HG03175 (cell line): ENCODE results near the gene MED26.
"Not testable (repeated sequence)": the region's sequence is repeated elsewhere in the genome, so short reads cannot be mapped to it uniquely, and the experiment has no call there.

Experiments used
- ATAC-seq: cut with Tn5 transposase; IDR thresholded peaks from one replicate; pipeline ENCODE4 v1.9.1; 2021; ENCODE audit warnings: mild to moderate bottlenecking, moderate library complexity; ENCODE audit not compliant: unreplicated experiment

MED26 gene

DNA sequence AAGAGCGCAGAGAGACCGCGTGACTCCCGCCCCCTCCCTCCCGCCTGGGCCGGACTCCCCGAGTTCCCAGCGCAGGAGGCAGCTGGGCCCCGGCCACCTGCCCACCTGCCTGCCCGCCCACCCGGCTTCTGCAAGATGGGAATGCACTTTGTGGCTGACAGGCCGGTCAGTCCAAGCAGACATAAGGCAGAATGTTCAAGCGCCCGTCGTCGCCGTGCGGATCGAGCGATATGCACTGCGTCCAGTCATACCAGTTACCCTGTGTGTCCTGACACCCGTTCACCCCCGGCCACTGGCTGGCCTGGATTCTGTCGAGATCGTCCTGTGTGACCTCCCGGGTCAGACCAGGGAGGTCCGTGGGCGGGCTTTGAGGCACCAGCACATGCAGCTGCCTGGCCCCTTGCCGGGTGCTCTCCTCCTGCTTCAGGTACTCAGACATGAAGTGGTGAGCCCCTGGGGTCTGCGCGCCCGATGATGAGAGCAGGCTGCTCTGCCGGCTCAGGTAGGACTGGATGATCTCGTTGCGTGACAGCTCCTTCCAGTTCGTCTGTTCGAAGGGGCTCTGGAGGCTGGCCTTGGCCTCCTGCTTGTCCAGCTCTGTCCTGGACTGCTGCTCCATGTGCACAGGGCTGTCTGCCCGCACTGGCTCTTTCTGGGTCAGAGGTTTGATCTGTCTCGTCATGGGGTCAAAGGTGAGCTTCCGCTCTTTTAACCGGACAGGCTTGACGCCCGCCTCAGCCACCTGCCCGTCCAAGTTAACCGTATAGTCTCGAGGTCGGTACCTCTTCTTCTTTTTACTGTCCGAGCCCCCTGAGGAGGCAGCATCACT lies 51.9 kb downstream of the MED26 start:
- no peak for ATAC-seq

DNA sequence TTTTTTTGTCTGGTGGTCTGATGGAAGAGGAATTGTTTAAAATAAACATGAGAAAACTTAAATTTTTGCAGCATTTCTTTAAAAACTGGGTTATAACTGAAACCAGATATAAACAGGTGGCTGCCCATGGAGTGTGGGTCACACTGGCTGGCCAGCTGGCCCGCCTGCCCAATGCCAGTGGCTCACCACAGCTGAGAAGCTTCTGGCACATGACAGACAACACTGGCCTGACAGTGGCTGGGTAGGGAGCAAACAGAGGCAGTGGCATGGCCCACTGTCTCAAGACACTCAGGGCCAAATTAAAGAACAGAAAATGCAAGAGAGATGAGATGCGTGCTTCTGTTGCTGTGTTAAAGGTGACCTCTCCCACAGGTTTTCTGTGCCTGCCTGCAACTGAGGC lies 52.7 kb downstream of the MED26 start:
- no peak for ATAC-seq

DNA sequence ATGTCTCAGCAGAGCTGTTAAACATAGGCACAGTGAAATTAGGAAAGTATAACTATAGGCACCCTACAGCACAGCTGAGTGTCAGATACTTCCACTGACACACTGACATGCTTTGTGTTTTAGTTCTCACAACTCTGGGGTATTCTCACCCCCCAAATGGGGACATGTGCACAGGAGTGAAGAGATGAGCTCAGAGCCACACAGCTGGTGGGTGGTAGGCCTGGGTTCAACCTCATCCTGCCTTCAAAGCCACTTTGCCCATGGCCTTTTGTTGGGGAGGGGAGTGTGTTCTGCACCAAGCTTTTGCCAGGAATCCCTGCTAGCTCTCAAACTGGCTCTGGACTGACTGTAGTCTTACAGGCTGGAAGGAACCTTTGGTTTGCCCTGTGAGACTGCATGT lies 54.1 kb downstream of the MED26 start:
- no peak for ATAC-seq

DNA sequence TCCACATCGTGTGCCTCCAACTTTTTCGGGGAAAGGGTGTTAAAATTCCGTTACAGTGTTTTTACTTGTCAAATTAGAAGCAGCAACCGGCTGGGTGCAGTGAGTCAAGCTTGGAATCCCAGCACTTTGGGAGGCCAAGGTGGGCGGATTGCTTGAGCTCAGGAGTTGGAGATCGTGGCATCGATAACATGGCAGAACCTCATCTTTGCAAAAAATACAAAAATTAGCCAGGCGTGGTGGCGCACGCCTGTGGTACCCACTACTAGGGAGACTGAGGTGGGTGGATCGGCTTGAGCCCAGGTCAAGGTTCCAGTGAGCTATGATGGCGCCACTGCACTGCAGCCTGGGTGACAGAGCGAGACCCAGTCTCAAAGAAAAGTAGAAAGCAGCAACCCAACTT lies 54.7 kb downstream of the MED26 start:
- ATAC-seq: no peak

DNA sequence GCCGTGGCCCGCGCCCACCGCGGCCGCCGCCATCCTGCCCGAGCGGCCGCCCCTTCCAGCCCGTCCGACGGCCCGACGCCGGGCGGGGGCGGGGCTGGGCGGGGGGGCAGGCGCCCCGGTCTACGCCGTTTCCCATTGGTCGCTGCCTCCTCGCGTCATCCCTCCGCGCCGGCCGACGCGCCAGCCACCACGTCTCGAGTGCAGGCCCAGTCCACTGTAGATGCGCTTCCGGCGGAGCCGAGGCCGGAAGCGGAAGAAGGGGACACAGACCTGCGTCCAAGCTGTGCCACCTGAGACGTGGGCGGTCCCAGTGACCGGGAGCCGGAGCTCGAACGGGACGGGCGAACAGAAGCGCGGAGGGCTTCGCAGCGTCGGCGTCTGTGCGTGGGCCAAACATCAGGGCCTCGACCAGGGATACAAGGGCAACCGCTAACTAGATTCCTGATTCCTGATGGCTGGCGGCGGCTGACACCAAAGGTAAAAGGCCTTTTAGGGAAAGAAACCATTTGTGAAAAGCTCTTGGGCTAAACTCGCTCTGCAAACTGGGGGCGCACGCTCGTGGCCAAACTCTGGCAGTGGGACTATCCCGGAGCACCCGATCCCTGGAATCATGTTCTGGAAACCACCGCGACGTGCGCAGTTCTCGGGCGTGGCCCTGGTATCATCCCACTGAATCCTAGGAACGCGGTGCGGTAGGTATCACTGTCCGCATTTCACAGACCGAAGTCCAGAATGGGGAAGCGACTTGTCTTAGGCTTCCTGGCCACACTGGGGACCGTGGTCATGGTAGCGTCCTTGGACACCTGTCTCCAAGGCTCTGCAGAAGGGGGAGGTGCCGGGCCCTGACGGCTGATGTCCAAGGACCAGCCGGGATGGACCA lies 55.4 kb downstream of the MED26 start, which contains the start of gene SLC35E1:
Gene SLC35E1 (minus strand): TSS at position 84 of the 880 bp plus-strand sequence. CDS start 51 bp downstream, at position 33.
- ATAC-seq: peak; percentile 89

DNA sequence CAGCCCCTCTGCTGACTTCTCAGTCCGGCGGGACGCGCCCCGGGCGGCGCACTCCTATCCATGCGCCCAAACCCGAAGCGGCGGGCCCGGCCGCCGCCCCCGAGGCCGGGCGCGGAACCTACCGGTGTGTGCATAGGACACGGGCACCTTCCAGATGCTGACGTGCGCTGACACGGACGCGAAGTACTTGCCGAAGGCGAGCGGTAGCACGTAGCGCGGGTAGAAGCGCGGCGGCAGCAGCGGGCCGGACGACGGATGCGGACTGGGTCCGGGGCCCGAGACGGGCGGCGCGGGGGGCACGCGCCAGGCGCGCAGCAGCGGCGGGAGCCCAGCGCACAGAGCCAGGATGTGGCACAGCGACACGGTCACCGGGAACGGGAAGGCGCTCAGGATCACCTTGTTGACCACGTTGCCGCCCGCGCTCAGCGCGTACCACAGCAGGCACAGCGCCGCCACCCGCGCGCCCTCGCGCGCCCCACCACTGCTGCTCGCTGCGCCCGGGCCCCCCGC lies 56.1 kb downstream of the MED26 start:
- no peak for ATAC-seq

DNA sequence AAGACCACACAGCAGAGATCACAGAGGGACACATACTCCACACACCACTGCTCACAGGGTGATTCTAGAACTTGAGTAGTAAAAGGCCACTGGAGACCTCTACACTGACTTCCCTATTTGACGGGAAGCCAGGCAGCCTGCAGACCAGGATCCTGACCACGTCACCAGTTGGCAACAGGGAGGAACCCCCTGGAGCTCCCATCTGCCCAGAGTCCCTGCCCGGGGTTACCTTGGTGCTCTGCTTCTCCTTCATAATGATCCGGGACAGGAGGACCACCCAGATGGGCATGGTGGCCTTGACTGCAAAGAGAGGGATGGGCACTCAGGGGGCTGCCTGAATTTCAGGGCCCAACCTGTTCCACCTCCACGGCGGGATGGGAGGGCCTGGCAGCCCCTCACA lies 56.7 kb downstream of the MED26 start:
- ATAC-seq: no peak

DNA sequence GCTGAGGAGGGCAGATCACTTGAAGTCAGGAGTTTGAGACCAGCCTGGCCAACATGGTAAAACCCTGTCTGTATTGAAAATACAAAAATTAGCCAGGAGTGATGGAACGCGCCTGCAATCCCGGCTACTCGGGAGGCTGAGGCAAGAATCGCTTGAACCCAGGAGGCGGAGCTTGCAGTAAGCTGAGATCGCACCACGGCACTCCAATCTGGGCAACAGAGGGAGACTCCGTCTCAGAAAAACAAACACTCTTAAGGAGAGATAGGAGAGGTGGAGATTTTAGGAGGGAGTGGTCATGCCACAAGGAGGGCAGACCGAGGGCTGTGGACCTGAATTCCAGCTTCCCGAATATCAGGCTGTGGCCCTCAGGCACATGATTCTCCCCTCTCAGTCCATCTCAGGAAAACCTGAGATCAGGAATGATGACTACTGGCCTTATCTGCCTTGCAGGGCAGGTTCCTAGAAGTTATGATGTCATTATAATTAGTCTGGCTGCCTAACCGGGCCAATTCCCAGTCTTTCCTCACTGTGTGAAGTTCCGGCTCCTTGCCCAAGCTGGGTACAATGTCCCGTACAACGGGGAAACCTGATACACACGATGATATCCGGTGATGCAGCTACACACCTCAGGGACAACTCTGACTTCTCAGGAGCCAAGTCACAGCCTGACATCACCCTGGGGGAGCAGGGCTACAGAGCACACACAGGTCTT lies 58.2 kb downstream of the MED26 start:
- ATAC-seq: no peak

DNA sequence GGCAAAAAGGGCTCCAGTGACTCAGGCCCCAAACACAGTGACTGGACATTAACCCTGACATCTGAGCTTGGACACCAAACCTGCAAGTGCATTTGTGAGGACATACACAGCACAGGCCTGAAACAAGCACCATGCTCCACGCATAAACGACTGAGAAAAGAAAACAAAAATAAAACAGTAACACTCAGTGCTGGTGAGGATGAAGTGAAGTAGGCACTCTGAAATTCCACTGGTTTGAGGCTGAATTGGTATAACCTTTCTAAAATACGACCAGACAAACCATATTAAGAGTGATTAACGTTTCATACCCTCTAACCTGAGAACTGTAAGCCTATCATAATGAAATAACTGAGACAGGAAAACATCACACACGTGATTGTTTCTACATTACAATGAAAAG lies 61.3 kb downstream of the MED26 start:
- no peak for ATAC-seq

DNA sequence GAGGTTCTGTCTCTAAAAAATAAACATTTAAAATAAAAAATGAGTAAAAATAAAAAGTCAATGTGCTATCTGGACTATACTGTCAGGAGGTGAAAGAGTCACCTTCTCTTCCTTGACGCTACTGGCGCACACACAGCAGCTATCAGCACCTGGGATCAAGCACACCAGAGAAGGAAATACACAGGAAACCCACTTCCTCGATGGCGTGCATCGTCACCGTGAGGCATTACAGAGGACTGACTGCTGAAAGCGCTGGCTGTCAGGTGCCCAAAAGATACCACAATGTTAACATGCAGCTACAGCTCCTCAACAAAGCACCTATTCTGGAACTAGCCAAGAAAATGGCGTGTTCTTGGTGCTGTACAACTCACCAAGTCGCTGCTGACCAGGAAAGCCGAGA lies 61.8 kb downstream of the MED26 start:
- no peak for ATAC-seq

DNA sequence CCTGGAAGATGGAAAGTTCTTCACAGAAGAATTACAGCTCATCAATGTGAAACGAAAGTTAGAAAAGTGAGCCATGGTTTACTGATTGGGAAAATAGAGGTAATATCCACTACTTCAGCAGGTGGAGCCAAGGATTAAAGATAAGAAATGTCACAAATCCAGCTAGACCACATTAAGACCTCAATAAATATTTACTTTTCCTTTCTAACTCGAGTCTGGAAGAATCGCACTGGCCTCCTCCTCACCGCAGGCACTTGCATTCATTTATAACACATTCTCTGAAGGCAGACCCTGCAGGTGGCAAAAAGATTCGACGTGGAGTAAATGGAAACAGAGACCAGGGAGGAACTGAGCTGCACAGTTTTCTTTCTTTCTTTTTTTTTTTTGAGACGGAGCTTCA lies 63.2 kb downstream of the MED26 start:
- no peak for ATAC-seq

DNA sequence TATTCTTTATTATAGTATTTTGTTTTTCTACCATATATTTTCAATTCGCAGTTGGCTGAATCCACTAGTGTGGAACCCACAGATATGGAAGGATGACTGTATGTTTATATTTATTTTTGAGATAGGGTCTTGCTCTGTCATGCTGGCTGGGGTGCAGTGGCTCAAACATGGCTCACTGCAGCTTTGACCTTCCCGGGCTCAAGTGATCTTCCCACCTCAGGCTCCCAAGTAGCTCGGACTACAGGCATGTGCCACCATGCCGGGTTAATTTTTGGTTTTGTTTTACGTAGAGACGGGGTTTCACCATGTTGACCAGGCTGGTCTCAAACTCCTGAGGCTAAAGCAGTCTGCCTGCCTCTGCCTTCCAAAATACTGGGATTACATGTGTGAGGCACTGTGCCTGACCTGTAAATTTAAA lies 65.4 kb downstream of the MED26 start:
- no peak for ATAC-seq

DNA sequence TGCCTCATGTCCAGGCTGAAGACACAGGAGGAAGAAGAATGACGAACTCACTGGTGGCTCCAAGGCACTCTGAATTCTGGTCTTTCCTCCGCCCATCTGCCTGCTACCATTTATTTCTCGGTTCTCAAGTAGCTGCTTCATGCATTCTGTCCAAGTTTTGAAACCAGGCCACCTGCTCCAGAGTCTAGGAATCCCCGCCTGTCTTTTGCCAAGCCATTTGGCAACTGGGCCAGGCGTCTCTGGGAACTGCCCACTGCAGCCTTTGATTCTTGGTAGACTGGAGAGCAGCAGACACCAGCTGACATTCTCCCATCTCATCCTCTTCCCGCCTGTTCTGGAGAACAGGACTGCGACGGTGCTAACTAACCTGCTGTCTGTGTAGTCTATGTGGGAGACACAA lies 66.6 kb downstream of the MED26 start:
- no peak for ATAC-seq

DNA sequence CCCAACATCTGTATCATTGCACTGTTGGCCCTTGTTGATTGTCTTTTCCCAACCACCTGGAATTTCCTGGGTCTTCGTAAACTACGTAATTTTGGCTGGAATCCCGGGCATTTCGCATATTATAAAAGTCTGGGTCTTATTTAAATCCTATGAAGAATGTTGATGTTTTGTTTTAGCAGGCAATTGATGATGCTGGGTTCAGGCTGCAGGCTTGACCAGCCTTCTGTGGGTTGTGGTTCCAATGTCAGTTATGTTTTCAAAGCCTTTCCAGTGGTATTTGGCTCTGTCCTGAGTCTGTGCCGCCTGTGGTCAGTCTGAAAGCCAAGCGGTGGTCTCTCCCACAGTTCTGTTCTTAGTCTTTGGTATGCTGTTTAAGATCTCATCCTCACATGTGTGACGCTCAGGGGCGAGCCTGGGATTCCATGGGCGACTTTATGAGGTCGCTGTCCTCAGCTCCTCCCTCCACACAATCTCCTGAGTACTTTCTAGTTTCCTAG lies 68.2 kb downstream of the MED26 start:
- no peak for ATAC-seq

DNA sequence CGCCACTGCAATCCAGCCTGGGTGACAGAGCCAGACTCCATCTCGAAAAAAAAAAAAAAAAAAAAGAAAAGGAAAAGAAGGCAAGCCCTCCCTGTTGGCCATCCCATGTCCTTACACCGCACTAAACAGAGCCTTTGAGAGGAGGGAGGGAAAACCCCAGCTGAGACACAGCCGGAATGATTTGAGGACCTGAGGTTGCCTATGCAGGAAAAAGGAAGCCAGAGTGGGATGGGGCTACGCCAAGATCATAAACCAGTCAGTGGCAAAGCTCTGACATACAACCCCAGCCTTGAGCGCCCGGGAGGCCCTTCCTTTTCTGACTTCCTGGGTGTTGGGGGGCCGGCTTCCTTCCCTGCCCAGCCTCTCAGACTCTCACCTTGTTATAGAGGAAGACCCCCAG lies 73.2 kb downstream of the MED26 start:
- ATAC-seq: no peak

DNA sequence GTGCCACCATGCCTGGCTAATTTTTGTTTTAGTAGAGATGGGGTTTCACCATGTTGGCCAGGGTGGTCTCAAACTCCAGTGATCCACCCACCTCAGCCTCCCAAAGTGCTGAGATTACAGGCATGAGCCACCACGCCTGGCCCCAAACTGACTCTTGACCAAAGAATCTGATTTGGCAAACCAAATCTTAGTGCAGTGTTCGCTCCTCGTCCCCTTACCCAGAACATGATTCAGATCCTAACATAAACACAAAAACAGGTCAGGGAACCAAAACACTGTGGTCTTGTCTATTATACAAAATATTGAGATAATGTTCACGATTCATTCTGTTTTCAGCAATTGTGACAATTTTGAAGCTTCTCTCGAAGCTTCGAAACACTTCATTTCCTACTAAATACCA lies 76.1 kb downstream of the MED26 start:
- ATAC-seq: not testable (repeated sequence)

DNA sequence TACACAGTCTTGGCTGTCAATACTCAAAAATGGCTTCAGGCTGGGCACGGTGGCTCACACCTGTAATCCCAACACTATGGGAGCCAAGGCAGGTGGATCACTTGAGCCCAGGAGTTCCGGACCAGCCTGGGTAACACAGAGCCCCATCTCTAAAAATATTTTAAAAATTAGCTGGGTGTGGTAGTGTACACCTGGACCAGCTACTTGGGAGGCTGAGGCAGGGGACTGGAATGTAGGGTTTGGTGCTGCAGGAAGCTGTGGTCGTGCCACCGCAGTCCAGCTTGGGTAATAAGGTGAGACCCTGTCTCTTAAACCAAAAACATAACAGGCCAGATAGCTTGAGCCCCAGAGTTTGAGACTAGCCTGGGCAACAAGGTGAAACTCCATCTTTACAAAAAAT lies 79.0 kb downstream of the MED26 start:
- no peak for ATAC-seq

DNA sequence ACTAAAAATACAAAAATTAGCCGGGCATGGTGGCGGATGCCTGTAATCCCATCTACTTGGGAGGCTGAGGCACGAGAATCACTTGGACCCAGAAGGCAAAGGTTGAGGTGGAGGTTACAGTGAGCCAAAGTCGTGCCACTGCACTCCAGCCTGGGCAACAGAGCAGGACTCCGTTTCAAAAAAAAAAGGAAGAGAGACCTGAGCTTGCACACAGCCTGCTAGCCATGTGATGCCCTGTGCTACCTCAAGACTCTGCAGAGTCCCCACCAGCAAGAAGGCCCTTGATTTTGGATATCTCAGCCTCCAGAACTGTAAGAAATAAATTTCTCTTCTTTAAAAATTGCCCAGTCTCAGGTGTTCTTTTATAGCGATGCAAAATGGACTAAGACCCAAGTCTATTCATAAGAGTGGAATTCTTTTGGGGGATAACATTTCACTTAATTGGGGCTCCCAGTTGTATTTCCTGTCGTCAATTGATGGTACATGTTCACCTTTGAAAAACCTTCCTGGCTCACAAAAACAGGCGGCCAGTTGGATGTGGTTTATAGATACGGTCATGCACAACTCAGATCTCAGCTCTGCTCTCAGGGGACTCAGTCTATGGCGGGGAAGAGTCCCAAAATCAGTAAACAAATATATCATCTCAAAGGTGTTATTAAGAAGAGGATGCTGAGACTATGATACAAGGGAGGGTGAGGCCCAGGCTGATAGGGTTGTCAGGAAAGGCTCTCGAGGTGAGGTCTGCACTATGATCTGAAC lies 83.4 kb downstream of the MED26 start:
- ATAC-seq: no peak

DNA sequence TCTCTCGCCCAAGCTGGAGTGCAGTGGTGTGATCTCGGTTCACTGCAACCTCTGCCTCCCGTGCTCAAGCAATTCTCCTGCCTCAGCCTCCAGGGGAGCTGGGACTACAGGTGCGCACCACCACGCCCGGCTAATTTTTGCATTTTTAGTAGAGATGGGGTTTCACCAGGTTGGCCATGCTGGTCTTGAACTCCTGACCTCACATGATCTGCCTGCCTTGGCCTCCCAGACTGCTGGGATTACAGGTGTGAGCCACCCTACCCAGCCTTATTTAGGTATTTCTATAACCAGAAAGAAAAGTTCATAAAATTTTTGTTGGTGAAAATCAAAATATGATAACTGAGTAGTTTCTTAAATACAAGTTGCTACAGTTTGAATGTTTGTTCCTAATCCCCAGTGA lies 84.3 kb downstream of the MED26 start:
- not testable (repeated sequence) for ATAC-seq

DNA sequence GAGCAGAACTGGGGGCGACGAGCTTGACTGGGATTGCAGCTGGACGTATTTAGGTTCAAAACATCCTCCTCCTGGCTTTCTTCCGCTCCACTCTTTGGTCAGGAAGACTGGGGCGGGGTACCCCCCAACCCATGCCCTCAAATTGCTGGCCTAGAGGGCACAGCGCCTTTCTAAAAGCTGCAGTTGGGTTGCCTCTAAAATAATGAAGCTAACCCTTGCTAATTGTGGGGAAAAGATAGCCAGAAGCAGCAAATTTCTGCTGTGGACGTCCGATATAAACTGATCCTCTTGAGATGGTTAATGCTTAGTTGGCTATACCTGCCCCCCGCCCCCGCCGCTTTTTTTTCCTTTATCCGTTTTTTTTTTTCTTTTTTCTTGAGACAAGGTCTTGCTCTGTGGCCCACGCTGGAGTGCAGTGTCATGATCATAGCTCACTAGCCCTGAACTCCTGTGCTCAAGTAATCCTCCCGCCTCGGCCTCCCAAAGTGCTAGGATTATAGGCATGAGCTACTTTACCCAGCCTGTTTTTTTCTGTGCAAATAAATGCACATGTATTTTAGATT lies 85.0 kb downstream of the MED26 start:
- ATAC-seq: no peak
